A172 (cell line): ENCODE results near the gene COG2. TPM values are rescaled to one million over a fixed set of nuclear protein-coding genes. Genes with fewer than 3 reads are reported as not detected.

ENCODE experiments used
- DNase-seq: peaks from one replicate; pipeline ENCODE4 v3.0.0-alpha.2; 2015; ENCODE audit warnings: low spot score
- total RNA-seq: library from RNA; depleted of rRNA; stranded (reverse); fragments of >200 nt; shearing (Covaris generic); gene quantifications from 2 replicates; pipeline ENCODE4 v1.2.3, GENCODE V29; 2014

The COG2 gene
- total RNA-seq, 1 experiment from 2014 or later: 30.7 TPM

- DNase-seq: no peak
Observed at GRCh38 chr1:230701895-230702768, 59.9 kb downstream of the COG2 start.

GRCh38 chr1:230702934-230703678 lies 60.8 kb downstream of the COG2 start:
- no peak for DNase-seq

GRCh38 chr1:230703679-230704385 lies 61.6 kb downstream of the COG2 start:
- DNase-seq: no peak

GRCh38 chr1:230704830-230705229 lies 62.5 kb downstream of the COG2 start:
- DNase-seq: no peak

GRCh38 chr1:230705289-230706019 lies 63.2 kb downstream of the COG2 start:
- DNase-seq: no peak

- DNase-seq: no peak
Observed at GRCh38 chr1:230706020-230706699, 63.9 kb downstream of the COG2 start.

GRCh38 chr1:230706887-230707731 lies 64.8 kb downstream of the COG2 start:
- DNase-seq: no peak

- DNase-seq: no peak
Observed at GRCh38 chr1:230707732-230708630, 65.7 kb downstream of the COG2 start.

- no peak for DNase-seq
Observed at GRCh38 chr1:230708631-230709580, 66.6 kb downstream of the COG2 start.

- no peak for DNase-seq
Observed at GRCh38 chr1:230709619-230710542, 67.6 kb downstream of the COG2 start.

GRCh38 chr1:230710543-230710904 lies 68.2 kb downstream of the COG2 start:
- no peak for DNase-seq

GRCh38 chr1:230711245-230711644 lies 69.0 kb downstream of the COG2 start:
- DNase-seq: no peak

GRCh38 chr1:230712470-230712942 lies 70.2 kb downstream of the COG2 start:
- no peak for DNase-seq

- DNase-seq: no peak
Observed at GRCh38 chr1:230713138-230713537, 70.9 kb downstream of the COG2 start.

- DNase-seq: no peak
Observed at GRCh38 chr1:230713547-230713914, 71.2 kb downstream of the COG2 start.

- DNase-seq: peak; percentile 85
Observed at GRCh38 chr1:230713915-230714764, 71.9 kb downstream of the COG2 start, which contains the start of gene AGT. Gene AGT, minus strand, starts transcription at chr1:230714122. Its CDS starts 3,299 bp downstream, at chr1:230710823.
